Natural killer cell treated with Interleukin-12 subunit alpha and Interleukin-12 subunit beta and Interleukin-15 and Interleukin-18, amount 100 ng/mL, for 72 hours (primary cell): ENCODE measurements around the gene ZCCHC14. TPM values are rescaled to one million over a fixed set of nuclear protein-coding genes. Genes with fewer than 3 reads are reported as not detected.
"Not testable (repeated sequence)": the region's sequence is repeated elsewhere in the genome, so short reads cannot be mapped to it uniquely, and the experiment has no call there.

ENCODE experiments used
- ATAC-seq, 2 donors: fragments of 150-1000 bp; cut with Tn5 transposase in 1 of 2; sonication (Bioruptor Pico), chemical (Tn5 transposase) in 1 of 2; 2 replicates each; pipeline ENCODE4 v1.10.0; 2021
- DNase-seq: peaks from one replicate; pipeline ENCODE4 v3.0.0; 2022; ENCODE audit warnings: low spot score
- H3K27ac Mint-ChIP-seq, 2 donors: 1 replicate in 1 of 2; 2 replicates in 1 of 2; pipeline ENCODE4 v1.8.0; 2022; ENCODE audit warnings: mixed read lengths in 2 of 2, mild to moderate bottlenecking in 1 of 2, moderate library complexity in 1 of 2
- H3K27me3 Mint-ChIP-seq, 2 donors: 1 replicate in 1 of 2; 2 replicates in 1 of 2; pipeline ENCODE4 v1.8.0; 2022; ENCODE audit warnings: mixed read lengths in 2 of 2
- H3K36me3 Mint-ChIP-seq: one replicate; pipeline ENCODE4 v1.8.0; 2022; ENCODE audit warnings: mixed read lengths
- H3K4me1 Mint-ChIP-seq, 2 donors: 1 replicate in 1 of 2; 2 replicates in 1 of 2; pipeline ENCODE4 v1.8.0; 2022; ENCODE audit warnings: low read depth in 2 of 2, mixed read lengths in 2 of 2, mild to moderate bottlenecking in 1 of 2
- H3K4me3 Mint-ChIP-seq: one replicate; pipeline ENCODE4 v1.8.0; 2022; ENCODE audit warnings: mixed read lengths
- H3K9me3 Mint-ChIP-seq: 2 replicates; pipeline ENCODE4 v1.8.0; 2022; ENCODE audit warnings: mixed read lengths
- total RNA-seq, 2 donors: library from RNA; stranded (reverse); gene quantifications; one replicate each; pipeline ENCODE4 v1.2.3, GENCODE V29; 2022

The ZCCHC14 gene
- total RNA-seq, 2 donors from 2014 or later: 15.7 to 15.9 TPM

DNA sequence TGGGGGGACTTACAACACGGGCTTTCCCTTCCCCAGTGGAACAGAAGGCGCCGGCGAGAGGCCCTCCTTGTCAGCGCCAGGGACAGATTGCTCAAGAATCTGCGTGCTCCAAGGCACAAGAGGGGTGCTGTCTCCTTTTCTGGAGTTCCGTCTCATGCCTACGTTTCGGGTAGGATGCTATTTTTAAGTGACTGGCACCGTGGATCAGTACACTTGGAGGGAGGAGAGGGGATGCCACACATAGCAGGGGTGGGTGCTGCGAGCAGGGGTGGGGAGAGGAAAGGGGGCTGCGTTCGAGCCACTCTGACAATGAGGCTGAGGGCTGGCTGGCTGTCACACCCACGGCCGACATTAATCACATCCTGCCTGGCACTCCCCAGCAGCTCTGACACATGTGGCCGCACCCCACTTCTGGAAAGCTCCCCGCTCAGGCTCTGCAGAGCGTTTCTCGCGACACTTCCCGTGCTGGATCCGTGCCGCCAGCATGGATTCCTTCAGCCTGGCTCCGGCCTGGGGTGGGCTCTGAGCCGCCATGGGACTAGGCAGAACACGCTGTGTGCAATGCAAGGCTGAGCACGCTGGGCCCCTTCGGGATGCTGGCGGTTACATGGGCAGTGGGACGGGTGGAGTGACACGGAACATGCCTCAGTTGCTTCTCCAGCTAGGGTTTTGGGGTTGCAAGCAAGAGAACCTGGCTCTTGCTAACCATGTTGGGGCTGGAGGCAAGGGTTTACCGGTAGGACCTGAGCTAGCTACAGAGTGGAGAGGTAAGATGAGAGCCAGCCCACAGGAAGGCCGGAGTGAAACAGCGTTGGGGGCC lies 25.0 kb upstream of the ZCCHC14 start:
- not testable (repeated sequence) for H3K4me3 Mint-ChIP-seq, H3K36me3 Mint-ChIP-seq, H3K9me3 Mint-ChIP-seq, H3K27ac Mint-ChIP-seq, H3K27me3 Mint-ChIP-seq
- DNase-seq (peak; percentile 60), ATAC-seq (peak; percentile 81 to 87)
- peaks cover 0 to 16% of the 10 kb centered on the region in 2 donors for H3K4me1 Mint-ChIP-seq

- H3K36me3 Mint-ChIP-seq: no peaks in the 10 kb centered on the region
- no peaks in the 10 kb centered on the region for H3K9me3 Mint-ChIP-seq
- H3K4me1 Mint-ChIP-seq: peaks cover 6 to 16% of the 10 kb centered on the region in 2 donors
- H3K27ac Mint-ChIP-seq: no peak overlapping the region
- DNase-seq (no peak), ATAC-seq (no peak)
- H3K4me3 Mint-ChIP-seq: no peak overlapping the region
- peaks cover 9 to 13% of the 10 kb centered on the region in 2 donors for H3K27me3 Mint-ChIP-seq
These were observed 23.5 kb upstream of the ZCCHC14 start for GRCh38 chr16:87516361-87516760.

GRCh38 chr16:87515475-87516330 lies 22.9 kb upstream of the ZCCHC14 start:
- Mint-ChIP-seq H3K27me3 (peaks cover 8 to 15% of the 10 kb centered on the region in 2 donors), H3K36me3 (no peaks in the 10 kb centered on the region), H3K27ac (no peak overlapping the region), H3K9me3 (no peaks in the 10 kb centered on the region), H3K4me3 (no peak overlapping the region), H3K4me1 (peaks cover 6 to 16% of the 10 kb centered on the region in 2 donors)
- DNase-seq: no peak
- no peak for ATAC-seq

DNA sequence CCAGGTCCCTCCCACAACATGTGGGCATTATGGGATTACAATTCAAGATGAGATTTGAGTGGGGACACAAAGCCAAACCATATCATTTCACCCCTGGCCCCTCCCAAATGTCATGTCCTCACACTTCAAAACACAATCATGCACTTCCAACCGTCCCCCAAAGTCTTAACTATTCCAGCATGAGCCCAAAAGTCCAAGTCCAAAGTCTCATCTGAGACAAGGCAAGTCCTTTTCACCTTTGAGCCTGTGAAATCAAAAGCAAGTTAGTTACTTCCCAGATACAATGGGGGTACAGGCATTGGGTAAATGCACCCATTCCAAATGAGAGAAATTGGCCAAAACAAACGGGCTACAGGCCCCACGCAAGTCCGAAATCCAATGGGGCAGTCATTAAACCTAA lies 17.0 kb upstream of the ZCCHC14 start:
- not testable (repeated sequence) for ATAC-seq, H3K4me3 Mint-ChIP-seq

GRCh38 chr16:87507351-87508069 lies 14.7 kb upstream of the ZCCHC14 start:
- Mint-ChIP-seq H3K9me3 (no peaks in the 10 kb centered on the region), H3K4me3 (no peak overlapping the region), H3K36me3 (no peaks in the 10 kb centered on the region), H3K27me3 (peaks cover 14 to 30% of the 10 kb centered on the region in 2 donors), H3K27ac (no peak overlapping the region), H3K4me1 (peaks cover 6 to 9% of the 10 kb centered on the region in 2 donors)
- DNase-seq (no peak), ATAC-seq (no peak)

More for the DNA sequence above, 17.0 kb upstream of the ZCCHC14 start:
- not testable (repeated sequence) for H3K27ac Mint-ChIP-seq, DNase-seq, H3K9me3 Mint-ChIP-seq, H3K36me3 Mint-ChIP-seq
- Mint-ChIP-seq H3K27me3 (peaks cover 14 to 30% of the 10 kb centered on the region in 2 donors), H3K4me1 (peaks cover 6 to 12% of the 10 kb centered on the region in 2 donors)

- H3K36me3 Mint-ChIP-seq: no peaks in the 10 kb centered on the region
- H3K27me3 Mint-ChIP-seq: peaks cover 12 to 28% of the 10 kb centered on the region in 2 donors
- DNase-seq (no peak), ATAC-seq (no peak)
- no peaks in the 10 kb centered on the region for H3K9me3 Mint-ChIP-seq
- H3K27ac Mint-ChIP-seq: no peak overlapping the region
- H3K4me1 Mint-ChIP-seq: peaks cover 3 to 9% of the 10 kb centered on the region in 2 donors
- no peak overlapping the region for H3K4me3 Mint-ChIP-seq
These were observed 13.9 kb upstream of the ZCCHC14 start for GRCh38 chr16:87506423-87507350.

DNA sequence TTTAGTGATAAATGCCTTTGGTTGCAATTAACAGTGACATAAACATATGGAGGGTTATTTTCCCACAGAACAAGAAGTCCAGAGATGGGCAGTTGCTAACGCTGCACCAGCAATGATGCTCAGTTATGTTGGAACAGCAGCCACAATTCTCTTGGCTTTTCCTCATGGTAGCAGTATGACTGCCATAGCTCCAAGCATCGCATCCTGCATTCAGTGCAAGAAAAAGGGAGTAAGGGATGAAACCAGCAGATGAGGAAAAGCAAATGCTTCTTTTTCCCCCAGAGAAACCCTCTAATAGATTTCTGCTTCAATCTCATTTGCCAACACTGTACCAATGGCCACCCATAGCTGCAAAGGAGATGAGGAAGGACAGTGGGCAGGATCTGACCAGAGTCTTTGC lies 13.0 kb upstream of the ZCCHC14 start:
- peaks cover 11 to 23% of the 10 kb centered on the region in 2 donors for H3K27me3 Mint-ChIP-seq
- no peak overlapping the region for H3K27ac Mint-ChIP-seq
- ATAC-seq (no peak), DNase-seq (no peak)
- H3K9me3 Mint-ChIP-seq: no peaks in the 10 kb centered on the region
- H3K4me3 Mint-ChIP-seq: no peak overlapping the region
- no peaks in the 10 kb centered on the region for H3K36me3 Mint-ChIP-seq
- H3K4me1 Mint-ChIP-seq: peaks cover 5 to 12% of the 10 kb centered on the region in 2 donors

DNA sequence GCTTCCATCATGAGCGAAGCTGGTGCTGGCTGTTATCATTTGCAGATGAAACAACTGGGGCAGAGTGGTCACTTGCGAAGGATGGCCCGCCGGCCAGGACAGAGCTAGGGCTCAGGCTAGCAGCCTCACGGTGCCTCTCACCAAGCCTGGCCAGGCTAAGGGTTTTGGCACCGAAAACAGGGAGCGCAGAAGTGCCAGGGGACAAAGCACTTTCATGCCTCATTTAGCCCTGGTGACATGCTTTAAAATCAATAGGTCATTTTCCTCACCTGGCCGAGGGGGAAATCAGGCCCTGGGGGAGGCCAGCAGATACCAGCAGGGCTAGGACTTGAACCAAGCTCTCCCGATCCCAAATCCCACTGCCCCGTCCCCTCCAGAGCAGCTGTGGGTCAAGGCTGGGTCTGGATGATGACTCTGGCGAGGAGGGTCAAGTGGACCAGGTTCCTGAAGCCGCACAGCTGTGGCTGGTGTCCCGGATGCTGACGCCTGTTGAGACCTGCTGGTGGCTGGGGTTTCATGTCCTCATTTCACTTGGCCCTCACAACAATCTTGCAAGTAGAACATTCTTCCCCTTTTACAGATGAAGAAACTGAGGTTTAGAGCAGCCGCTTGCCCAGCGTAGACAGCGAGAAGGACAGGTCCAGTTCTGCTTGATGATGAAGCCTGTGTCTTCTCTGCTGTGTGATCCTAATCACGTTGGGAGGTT lies 10.6 kb upstream of the ZCCHC14 start:
- DNase-seq, H3K9me3 Mint-ChIP-seq, H3K36me3 Mint-ChIP-seq, H3K27ac Mint-ChIP-seq, H3K4me3 Mint-ChIP-seq: not testable (repeated sequence)
- ATAC-seq: peak in 1 of 2 donors; percentile 6
- H3K4me1 Mint-ChIP-seq: peaks cover 15 to 18% of the 10 kb centered on the region in 2 donors
- H3K27me3 Mint-ChIP-seq: peaks cover 5 to 23% of the 10 kb centered on the region in 2 donors

- no peak overlapping the region for H3K4me3 Mint-ChIP-seq
- H3K27ac Mint-ChIP-seq: no peak overlapping the region
- no peaks in the 10 kb centered on the region for H3K9me3 Mint-ChIP-seq
- H3K36me3 Mint-ChIP-seq: no peaks in the 10 kb centered on the region
- ATAC-seq: no peak
- DNase-seq: no peak
- peaks cover 13 to 16% of the 10 kb centered on the region in 2 donors for H3K4me1 Mint-ChIP-seq
- H3K27me3 Mint-ChIP-seq: peaks cover 2 to 14% of the 10 kb centered on the region in 2 donors
These were observed 9.6 kb upstream of the ZCCHC14 start for GRCh38 chr16:87502308-87502969.

- Mint-ChIP-seq H3K27me3 (peaks cover 0 to 2% of the 10 kb centered on the region in 2 donors), H3K36me3 (no peaks in the 10 kb centered on the region)
- ATAC-seq: no peak
These were observed 8.3 kb upstream of the ZCCHC14 start for GRCh38 chr16:87501117-87501516.

DNA sequence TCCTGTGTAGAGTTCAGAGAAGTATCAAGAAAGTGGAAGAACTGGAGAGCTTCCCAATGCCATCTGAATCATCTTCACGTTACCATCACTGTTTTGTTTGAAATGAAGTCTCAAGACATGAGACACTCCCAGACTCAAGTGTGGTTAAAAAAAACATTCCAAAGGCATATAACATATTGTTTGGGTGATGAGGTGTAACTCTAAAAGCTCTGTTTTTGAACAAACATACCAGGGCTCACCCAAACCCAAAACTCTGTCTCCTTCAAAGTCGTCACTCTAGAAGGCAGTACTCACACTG lies 6.3 kb upstream of the ZCCHC14 start:
- ATAC-seq (no peak), DNase-seq (no peak)
- Mint-ChIP-seq H3K4me3 (no peak overlapping the region), H3K9me3 (no peaks in the 10 kb centered on the region), H3K27me3 (no peaks in the 10 kb centered on the region), H3K36me3 (no peaks in the 10 kb centered on the region), H3K4me1 (peaks cover 36 to 40% of the 10 kb centered on the region in 2 donors), H3K27ac (no peak overlapping the region)

More at GRCh38 chr16:87501117-87501516, 8.3 kb upstream of the ZCCHC14 start:
- Mint-ChIP-seq H3K27ac (no peak overlapping the region), H3K4me1 (peaks cover 23 to 29% of the 10 kb centered on the region in 2 donors), H3K9me3 (no peaks in the 10 kb centered on the region), H3K4me3 (peak overlapping the region; percentile 30)
- DNase-seq: no peak
